Measurements from ENCODE around the gene TSEN2.
"Not testable (repeated sequence)": the region's sequence is repeated elsewhere in the genome, so short reads cannot be mapped to it uniquely, and the experiment has no call there.

Gene TSEN2

DNA sequence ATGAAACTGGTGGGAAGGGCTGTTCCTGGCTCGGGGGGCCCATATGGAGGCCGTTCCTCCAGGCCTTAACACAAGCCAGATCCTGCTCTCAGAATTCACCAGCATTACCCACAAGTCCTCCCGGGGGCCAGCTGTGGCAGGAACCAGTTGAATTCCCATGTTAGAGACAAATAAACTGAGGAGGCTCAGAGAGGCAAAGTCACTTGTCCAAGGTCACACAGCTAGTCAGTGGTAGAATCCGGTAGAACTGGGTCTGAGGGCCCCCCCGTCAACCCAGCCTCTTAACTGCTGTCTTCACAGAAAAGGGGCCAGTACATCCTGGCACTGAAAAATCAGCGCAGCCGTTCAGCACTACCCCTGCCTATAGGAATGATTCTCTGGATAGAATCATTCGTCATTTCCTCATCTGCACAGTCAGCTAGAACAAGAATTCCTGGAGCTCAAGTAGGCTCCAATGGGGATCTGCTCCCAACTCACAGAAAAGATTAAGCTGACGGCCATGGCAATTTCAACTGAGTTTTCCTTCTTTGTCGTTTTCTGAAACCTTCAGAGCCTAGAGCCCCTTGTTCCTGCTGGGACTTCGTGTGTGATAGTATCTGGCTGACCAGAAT lies 12.2 kb upstream of the TSEN2 start:
- no peak for DNase-seq (ENCODE audit: low read depth in 2 of 2)

DNA sequence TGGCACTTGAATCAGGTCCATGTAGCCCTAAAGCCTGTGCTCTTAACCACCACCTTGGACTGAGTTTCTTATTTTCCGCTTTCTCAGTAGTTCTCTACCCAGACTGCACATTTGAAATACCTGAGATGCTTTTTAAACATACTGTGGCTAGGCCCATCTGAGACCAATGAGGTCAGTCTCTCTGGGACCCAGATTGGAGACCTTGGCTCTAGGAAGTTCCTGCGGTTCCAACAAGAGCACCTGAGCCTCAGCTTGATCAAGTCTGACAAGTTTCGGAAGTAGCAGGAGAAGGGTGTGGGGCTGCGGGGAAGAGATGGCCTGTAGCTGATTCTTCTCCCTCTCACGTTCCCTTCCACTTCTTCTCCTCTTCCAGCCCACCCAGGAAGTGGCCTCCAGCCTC lies 11.5 kb upstream of the TSEN2 start:
- DNase-seq (ENCODE audit: low read depth in 2 of 2), result no peak

DNA sequence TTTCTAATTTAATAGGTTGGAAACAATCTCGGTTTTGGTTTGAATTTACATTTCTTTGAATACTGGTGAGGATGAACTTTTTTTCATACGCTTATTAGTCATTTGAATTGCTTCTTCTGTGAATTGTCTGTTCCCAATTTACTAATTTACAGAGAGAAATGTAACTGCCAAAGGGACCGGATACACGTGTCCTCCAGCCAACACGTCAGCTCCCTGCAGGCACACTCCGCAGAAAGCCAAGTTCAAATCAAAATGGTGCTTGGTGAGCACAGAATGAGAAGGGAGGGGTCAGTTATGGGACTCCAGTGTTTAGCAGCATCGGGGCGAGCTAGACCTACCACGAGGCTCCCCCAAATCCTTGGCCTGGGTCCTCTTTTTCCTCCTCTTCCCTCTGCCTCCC lies 10.8 kb upstream of the TSEN2 start:
- no peak for DNase-seq (ENCODE audit: low read depth in 2 of 2)

DNA sequence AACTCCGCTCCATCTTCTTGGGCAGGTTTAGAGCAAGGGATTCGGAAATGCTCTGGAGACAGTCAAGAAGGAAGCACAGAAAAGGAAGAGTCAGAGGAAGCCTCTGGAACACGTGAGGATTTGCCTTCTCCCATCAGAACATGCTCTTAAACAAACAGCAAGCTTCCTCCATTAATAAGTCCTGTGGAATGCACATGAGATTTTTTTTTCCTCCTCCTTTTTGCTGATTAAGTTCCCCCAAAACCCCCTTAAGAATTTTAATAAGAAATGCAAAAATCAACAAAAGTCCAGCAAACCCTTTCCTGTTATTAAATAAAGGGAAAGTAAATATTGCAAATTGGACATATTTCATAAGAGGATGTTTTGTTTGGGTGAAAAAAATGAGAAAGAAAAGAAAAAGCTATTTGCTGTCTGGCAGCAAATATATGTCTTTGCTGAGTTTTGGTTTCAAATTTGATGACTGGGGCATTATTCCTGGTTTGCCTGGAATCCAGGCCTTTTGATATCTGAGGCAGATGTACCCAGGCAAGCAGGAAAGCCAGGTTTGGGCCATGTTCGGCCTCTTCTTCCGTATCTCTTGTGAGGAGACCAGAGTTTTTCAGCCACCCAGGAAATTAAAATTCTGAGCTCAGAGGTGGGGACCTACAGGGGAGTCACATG lies 7.9 kb upstream of the TSEN2 start:
- no peak for DNase-seq (ENCODE audit: low read depth in 2 of 2)

DNA sequence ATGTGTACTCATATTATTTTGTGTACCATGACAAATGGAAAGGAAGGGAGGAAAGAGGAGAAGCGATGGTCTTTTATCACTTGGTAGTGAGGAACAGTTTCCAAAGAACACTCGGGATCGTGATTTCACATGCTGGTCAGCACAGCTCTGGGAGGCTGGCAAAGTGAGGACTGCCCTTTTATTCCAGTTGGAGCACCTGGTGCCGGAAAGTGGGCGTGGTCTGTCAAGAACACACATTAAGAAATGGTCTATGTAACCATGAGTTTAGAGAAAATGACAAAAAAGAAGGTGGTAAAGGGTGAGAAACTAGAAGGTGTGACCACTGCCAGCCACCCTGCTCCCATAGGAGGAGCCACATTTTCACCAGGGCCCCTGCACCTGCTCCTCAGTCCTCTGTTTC lies 7.0 kb upstream of the TSEN2 start:
- DNase-seq (ENCODE audit: low read depth in 2 of 2), result no peak

DNA sequence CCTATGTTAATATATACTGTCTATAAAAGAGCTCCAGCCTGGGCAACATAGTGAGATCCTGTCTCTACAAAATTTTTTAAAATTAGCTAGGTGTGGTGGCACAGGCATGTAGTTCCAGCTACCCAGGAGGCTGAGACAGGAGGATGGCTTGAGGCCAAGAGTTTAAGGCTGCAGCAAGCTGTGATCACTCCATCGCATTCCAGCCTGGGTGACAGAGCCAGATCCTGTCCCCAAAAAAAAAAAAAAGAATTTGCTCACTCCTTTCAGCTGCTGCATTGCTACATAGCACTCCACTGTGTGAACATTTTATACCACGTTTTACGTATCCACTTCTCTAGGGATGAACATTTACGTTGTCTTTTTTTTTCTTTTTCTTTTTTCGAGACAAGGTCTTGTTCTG lies 6.0 kb upstream of the TSEN2 start:
- no peak for DNase-seq (ENCODE audit: low read depth in 2 of 2)

DNA sequence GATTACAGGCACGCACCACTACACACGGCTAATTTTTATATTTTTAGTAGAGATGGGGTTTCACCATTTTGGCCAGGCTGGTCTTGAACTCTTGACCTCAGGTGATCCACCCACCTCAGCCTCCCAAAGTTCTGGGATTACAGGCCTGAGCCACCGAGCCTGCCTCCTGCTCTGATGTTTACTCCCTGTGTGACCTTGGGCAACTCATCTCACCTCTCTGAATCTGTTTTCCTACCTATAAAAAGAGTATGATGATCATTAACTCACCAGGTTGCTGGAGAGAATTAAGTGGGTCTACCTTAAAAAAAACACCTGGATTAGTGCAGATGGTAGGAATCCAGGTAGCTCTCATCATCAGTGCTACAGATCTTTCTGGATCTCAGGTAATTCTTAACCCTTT lies 5.1 kb upstream of the TSEN2 start:
- not testable (repeated sequence) for DNase-seq (ENCODE audit: low read depth in 2 of 2)

DNA sequence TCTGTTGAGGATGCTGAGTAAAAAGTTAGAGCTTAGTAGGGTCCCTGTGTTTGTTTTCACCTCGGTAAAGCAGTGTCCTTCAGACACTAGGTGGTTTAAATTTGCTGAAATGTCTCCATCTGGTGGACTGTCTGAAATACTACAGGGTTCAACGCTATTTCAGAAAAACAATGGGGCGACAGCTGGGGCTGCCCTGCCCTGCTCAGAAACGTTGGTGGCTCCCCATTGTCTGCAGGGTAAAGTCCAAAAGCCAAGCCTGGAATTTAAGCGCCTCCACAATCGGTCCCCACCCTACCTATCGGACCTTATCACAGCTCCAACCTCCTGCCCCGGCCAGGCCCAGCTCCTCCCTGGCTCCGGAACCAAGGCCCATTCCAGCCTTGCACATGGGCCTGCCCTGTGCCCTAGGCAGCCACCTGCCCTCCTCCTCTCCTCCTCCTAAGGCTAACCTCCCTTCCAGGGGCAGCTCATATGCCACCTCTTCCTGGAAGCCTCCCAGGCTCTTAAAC lies 4.3 kb upstream of the TSEN2 start:
- DNase-seq (ENCODE audit: low read depth in 2 of 2), result no peak

DNA sequence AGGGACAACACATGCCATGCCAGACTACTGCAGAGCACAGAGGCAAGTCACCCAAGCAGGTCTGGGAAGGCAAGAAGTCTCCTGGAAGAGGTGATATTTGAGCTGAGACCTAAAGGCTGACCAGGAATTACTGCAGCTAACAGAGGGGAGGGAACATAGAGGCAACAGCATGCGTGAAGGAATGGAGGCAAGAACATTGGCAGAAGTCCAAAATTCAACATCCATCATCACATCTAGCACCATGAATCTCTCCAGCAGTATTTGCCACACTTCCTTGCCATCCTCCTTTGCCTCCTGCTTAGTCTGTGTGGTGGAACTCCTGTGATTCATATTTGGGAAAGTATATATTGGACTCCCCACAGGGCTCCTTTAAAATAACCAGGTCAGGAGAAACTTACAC lies 870 bp upstream of the TSEN2 start:
- DNase-seq (ENCODE audit: low read depth in 2 of 2), result no peak

DNA sequence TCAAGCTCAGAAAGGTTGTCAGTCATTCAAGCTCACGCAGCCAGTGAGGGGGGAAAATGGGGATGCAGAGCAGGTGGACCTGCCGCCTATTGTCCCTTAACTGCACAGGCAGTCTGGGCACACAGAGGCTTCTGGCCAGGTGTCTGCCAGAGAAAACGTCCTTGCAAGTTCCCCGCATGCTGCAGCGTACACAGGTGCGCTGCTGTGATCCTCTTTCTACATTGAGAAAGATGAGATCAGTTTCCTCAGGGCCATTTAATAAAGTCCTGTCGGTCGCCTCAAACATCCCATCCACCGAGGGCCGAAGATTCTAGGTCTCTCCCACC lies 445 bp upstream of the TSEN2 start:
- no peak for DNase-seq (ENCODE audit: low read depth in 2 of 2)

DNA sequence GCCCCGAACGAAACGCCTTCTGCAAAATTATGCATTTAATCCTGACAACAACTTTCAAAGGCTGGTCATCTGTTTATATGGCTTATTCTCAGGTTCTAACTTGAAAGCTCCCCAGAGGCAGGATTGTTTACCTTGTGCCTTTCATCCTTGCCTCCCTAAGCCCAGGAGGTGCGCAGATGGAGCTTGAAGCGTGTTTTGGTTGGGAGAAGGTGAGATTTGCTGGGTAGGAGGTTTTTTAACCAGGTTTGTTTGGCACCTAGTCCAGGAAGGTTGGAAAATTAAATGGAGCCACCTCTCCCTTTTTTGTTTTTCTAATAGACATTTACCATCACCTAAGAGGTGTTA lies 675 bp downstream of the TSEN2 start:
- no peak for DNase-seq (ENCODE audit: low read depth in 2 of 2)

DNA sequence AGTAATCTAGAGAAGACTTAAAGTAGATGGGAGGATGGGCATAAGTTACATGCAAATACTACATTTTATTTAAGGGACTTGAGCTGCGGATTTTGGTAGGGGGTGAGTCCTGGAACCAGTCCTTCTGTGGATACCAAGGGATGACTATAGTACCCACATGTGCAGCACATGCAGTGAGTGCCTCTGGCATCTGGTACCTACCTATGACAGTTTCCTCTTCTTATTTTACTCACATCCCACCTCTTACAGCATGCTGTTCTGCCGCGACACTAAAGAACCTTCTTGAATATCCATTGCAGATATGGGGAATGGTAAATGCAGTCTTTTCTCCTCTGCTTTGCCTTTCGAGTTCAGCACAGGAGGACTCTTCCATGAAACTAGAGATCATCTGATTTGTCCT lies 1.7 kb downstream of the TSEN2 start:
- no peak for DNase-seq (ENCODE audit: low read depth in 2 of 2)

DNA sequence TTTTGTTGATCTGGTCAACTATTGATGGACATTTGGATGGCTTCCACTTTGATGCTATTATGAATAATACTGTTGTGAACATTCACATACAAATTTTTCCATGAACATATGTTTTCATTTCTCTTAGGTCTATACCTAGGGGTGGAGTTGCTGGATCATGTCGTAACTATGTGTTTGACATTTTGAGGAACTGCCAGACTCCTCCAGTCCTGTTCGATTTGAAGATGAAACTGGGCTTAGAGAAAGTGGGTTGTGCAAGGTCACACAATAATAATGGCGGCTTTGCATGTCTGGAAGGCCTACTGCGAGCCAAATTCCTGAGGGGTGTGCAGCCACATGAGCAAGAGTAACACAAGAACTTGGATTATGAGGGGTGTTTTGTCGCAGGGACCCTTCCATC lies 2.6 kb downstream of the TSEN2 start:
- no peak for DNase-seq (ENCODE audit: low read depth in 2 of 2)

DNA sequence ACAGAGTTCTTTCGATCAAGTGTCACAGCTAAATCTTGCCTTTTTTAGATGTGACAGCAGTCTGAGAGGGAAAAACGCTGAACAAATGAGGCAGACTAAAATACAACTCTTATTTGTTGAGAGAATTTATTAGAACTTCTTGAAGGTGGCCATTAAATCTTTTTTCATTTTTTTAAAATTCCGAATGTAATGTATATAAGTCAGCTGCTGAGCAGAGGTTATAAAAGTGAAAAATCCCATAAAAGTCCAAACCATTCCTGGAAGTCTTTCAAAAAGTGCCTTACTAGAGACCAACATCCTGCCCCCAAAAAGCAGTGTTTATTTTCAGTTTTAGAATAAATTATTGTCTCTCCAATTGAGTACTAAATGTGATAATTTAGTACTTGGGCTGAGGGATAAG lies 3.1 kb downstream of the TSEN2 start:
- DNase-seq (ENCODE audit: low read depth in 2 of 2), result no peak

DNA sequence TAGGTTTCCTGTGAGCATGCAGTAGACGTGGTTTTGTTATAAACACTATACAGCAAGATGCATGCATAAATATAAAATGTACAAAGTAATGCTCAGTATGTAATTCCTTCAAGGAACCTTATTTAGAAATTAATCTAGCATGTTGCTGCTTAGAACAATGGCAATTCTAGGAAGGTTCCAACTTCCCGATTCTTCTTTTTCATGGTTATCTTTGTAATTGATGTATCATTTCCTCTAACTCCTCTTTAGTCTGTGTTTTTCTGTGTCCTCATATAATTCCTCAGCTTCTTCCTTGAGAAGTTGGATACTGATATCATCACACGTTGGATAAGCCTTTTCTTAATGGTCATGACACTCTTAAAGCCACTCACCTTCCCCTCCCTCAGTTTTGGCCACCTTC lies 3.5 kb downstream of the TSEN2 start:
- DNase-seq (ENCODE audit: low read depth in 2 of 2), result no peak

DNA sequence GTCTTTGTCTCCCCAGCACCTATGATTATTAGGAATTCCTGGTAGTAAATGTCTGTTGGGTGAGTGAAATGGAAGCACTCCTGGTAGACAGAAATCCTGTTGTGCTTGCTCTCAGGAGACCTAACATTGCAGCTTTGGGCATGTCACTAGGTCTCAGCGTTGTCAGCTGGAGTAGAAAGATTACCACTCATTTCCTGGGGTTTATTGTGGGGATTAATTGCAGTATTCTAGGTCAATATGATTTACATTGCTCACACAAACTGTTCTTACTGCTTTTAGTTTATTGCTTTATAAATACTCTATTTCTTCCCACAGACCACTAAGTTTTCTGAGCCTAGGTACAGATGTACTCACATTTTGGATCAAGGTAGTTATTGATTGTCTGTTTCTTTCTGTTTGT lies 5.1 kb downstream of the TSEN2 start:
- DNase-seq (ENCODE audit: low read depth in 2 of 2), result no peak

DNA sequence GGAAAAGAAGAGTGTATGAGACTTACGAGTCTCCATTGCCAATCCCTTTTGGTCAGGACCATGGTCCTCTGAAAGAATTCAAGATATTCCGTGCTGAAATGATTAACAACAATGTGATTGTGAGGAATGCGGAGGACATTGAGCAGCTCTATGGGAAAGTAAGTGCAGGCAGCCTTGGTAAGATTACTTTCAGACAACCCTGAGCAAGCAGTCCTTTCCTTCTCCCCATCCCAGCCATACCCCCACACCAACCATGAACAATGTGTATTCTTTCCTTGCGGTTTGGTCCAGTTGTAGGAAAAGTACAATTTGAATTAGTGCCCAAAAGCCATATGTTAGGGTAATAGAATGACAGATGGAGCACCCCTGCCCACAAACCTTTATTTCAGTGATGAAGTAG lies 5.6 kb downstream of the TSEN2 start:
- DNase-seq (ENCODE audit: low read depth in 2 of 2), result no peak

DNA sequence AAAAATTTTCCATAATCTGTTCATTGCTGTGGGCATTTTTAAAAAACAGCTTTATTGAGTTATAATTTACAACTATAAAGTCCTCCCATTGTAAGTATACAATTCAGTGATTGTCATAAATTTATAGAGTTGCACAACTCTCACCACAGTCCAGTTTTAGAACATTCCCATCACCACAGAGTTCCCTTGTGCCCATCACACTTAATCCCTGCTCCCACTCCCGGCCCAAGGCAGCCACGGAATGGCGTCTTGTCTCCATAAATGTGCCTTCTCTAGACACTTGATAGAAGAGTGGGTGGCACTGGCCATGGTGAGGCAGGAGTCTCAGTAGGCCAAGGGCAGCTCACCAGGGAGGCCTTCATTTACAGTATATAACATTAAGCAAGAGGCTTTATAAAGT lies 6.3 kb downstream of the TSEN2 start:
- DNase-seq (ENCODE audit: low read depth in 2 of 2), result no peak

DNA sequence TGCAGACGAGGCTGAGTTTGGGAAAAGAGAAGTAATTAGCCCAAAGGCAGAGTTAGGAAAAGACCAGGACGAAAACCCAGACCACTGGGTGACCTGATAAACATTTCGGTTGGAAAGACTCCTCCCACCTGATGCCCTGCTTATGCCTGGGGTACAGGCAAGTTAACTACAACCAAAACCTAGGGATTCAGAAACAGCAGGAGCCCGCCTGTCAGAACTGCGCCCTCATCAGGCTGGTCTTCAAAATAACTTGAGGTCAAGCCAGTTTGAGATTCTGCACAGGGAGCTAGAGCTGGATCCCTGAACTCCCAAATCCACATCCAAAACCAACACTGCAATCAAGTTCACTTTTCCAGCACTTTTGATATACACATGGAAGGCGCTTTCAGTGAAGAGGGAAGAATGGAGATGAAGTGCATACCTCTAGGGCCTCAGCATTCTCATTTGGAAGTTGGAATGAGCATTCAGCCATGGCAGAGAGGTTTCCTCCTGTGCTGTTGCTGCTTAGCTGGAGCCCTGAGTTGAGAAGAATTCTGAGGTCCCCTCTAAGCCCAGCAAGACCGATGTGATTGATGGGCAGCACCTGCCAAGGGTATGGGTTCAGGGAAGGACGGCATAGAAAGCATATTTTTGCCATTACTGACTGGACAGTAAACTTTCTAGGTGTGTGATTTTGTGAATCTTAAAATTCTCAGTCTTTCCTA lies 11.6 kb downstream of the TSEN2 start:
- no peak for DNase-seq (ENCODE audit: low read depth in 2 of 2)

DNA sequence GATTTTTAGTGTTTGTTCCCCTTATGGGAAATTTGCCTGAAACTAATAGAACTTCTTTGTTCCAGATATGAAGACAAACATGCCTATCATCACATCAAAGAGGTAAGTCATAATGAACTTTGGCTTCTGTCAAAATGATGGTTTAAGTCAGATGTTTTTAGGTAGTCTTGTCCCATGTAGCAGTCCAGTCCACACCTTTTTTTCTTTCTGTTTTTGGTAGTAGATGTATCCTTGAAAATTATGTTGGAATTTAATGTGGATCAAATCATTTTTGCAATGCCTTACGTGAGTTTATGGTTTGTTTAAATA lies 12.1 kb downstream of the TSEN2 start:
- DNase-seq (ENCODE audit: low read depth in 2 of 2), result no peak

DNA sequence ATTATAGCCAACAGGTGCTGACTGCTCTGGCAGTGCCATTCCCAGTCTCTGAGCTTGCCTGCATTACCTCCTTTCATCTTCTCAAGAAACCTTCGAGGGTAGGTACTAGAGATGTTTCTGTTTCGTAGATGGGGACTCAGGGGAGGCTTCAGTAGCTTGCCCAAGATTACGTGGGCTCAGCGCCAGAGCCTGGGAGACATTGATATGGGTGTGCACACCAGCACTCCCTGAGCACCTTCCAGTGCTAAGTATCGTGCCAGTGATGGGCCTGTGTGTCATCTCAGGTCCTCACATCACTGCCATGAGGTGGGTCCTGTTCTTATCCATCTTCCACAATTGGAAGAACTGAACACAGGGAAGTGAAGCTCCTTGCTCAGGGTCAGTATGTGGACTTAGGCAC lies 15.2 kb downstream of the TSEN2 start:
- no peak for DNase-seq (ENCODE audit: low read depth in 2 of 2)

DNA sequence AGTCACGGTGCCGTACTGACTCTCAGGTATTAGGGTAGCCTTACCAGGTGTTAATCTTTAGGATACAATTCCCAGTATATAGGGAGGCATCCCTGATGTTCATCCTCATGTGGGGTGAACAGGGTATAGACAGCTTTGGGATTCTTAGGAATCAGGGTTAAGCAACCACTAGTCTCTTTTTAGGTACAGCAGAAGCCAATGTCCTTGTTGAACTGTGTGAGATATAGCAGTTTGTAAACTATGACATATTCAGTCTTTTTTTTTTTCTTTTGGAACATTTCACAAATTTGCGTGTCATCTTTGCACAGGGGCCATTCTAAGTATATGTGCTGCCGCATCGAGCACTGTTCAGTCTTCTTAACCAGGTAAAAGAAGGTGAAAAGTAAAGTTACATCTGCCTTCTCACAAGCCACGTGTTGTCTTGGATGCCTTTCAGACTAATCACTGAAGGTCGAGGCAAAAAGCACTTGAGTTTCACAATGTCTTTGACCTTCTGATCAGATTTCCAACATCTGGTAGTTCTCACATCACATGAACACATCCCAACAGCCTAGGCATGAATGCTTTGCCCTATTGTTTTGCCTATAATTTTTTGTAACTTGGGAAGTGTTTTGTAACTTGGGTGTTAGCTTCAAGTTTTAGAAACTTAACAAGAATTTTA lies 17.2 kb downstream of the TSEN2 start:
- DNase-seq (ENCODE audit: low read depth in 2 of 2), result no peak

Measured in stimulated activated CD8-positive, alpha-beta memory T cell treated with anti-CD3 and anti-CD28 coated beads, Interleukin-2, amount 100 ng/mL, for 1 hour (primary cell).